Neural cell (in vitro differentiated cells): ENCODE measurements around the gene HDAC4.

Experiments used
- EZH2 ChIP-seq: fragments of 200-600, 300-800 bp; shearing (Covaris generic), sonication (generic); IDR thresholded peaks from 2 replicates; pipeline ENCODE4 v1.6.1; 2014; ENCODE audit warnings: antibody characterized with exemption, low read length, borderline replicate concordance, mild to moderate bottlenecking; ENCODE audit not compliant: insufficient read depth, poor library complexity, severe bottlenecking
- MXI1 ChIP-seq: fragments of 450-650 bp; conservative IDR thresholded peaks from 2 replicates; pipeline ENCODE4 v1.6.1; 2014; ENCODE audit warnings: antibody characterized with exemption, mild to moderate bottlenecking; ENCODE audit not compliant: poor library complexity, severe bottlenecking
- POLR2AphosphoS5 ChIP-seq: IDR thresholded peaks from 2 replicates; pipeline ENCODE4 v1.6.1; 2012
- RAD21 ChIP-seq: fragments of 450-650 bp; conservative IDR thresholded peaks from 2 replicates; pipeline ENCODE4 v1.6.1; 2014; ENCODE audit warnings: antibody characterized with exemption, mild to moderate bottlenecking, moderate library complexity
- SMC3 ChIP-seq: fragments of 450-650 bp; conservative IDR thresholded peaks from 2 replicates; pipeline ENCODE4 v1.6.1; 2014; ENCODE audit warnings: antibody characterized with exemption, mild to moderate bottlenecking, moderate library complexity; ENCODE audit not compliant: poor library complexity
- TAF1 ChIP-seq: IDR thresholded peaks from 2 replicates; pipeline ENCODE4 v1.6.1; 2012; ENCODE audit warnings: low read depth
- TF ChIP-seq, protein P1 (sequence below): fragments of 450-650 bp; IDR thresholded peaks from 2 replicates; pipeline ENCODE4 v1.5.1; 2014; ENCODE audit warnings: antibody characterized with exemption, mild to moderate bottlenecking, moderate library complexity; ENCODE audit not compliant: poor library complexity, severe bottlenecking

DNA sequence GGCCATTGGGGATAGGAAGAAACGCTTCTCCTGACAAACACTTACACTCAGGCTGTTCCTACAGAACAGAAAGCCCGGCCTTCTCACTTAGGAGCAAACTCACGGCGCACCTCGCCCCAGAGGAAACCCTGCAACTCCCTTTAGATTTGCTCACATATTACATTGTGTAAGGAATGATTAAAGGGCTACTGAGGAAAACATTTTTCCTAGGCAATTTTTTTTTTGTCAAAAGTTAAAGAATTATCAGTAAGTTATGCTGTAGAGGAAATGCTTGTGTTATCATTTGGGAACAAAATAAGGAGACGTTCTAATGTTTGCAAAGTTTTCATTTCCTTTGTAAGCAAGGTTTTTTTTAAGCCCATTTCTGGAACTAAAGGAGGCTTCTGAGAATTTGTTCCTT lies 264.1 kb downstream of the HDAC4 start:
- TF ChIP-seq, protein P1, sequence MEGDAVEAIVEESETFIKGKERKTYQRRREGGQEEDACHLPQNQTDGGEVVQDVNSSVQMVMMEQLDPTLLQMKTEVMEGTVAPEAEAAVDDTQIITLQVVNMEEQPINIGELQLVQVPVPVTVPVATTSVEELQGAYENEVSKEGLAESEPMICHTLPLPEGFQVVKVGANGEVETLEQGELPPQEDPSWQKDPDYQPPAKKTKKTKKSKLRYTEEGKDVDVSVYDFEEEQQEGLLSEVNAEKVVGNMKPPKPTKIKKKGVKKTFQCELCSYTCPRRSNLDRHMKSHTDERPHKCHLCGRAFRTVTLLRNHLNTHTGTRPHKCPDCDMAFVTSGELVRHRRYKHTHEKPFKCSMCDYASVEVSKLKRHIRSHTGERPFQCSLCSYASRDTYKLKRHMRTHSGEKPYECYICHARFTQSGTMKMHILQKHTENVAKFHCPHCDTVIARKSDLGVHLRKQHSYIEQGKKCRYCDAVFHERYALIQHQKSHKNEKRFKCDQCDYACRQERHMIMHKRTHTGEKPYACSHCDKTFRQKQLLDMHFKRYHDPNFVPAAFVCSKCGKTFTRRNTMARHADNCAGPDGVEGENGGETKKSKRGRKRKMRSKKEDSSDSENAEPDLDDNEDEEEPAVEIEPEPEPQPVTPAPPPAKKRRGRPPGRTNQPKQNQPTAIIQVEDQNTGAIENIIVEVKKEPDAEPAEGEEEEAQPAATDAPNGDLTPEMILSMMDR: no peak
- TF ChIP-seq RAD21 (no peak), EZH2 (no peak), POLR2AphosphoS5 (no peak), SMC3 (no peak), MXI1 (no peak), TAF1 (no peak)
